ENCODE data around the gene RGMB. TPM values are rescaled to one million over a fixed set of nuclear protein-coding genes. Genes with fewer than 3 reads are reported as not detected.

Gene RGMB
- polyA plus RNA-seq, 1 donor from 2014 or later, result 58.4 TPM

- Histone ChIP-seq H3K79me2 (replicated peaks; ENCODE audit: insufficient read depth, low read length) (peaks cover 26% of the 10 kb centered on the region), H3K27me3 (ENCODE audit: insufficient read depth, low read depth, low read length) (no peaks in the 10 kb centered on the region), H3K9me3 (ENCODE audit: low read length) (no peaks in the 10 kb centered on the region)
Measured at GRCh38 chr5:98795243-98795642, 21.8 kb downstream of the RGMB start.

GRCh38 chr5:98796197-98796972, 22.9 kb downstream of the RGMB start:
- H3K36me3 ChIP-seq (ENCODE audit: insufficient read depth, low read length), result peaks cover 10% of the 10 kb centered on the region
- H3K27ac ChIP-seq (ENCODE audit: low read length), result no peak overlapping the region
- TF ChIP-seq SMC3 (conservative IDR thresholded peaks at IDR 0.05; ENCODE audit: poor library complexity) (peak; percentile 75), CTCF (IDR thresholded peaks at IDR 0.05; ENCODE audit: poor library complexity, severe bottlenecking) (peak; percentile 75), EP300 (conservative IDR thresholded peaks at IDR 0.05; ENCODE audit: poor library complexity, severe bottlenecking) (no peak), RAD21 (conservative IDR thresholded peaks at IDR 0.05) (peak; percentile 71)
- H3K4me2 ChIP-seq (ENCODE audit: low read length), result no peak overlapping the region
- H3K4me3 ChIP-seq (ENCODE audit: low read length), result no peak overlapping the region
- no peaks in the 10 kb centered on the region for H3K27me3 ChIP-seq (ENCODE audit: insufficient read depth, low read depth, low read length)
- H3K9me2 ChIP-seq (ENCODE audit: insufficient read depth, low read length), result no peaks in the 10 kb centered on the region
- no peaks in the 10 kb centered on the region for H3K9me3 ChIP-seq (ENCODE audit: low read length)
- no peaks in the 10 kb centered on the region for H4K20me1 ChIP-seq (ENCODE audit: insufficient read depth)
- H3K79me2 ChIP-seq (replicated peaks; ENCODE audit: insufficient read depth, low read length), result peaks cover 18% of the 10 kb centered on the region
- no peak overlapping the region for H2AFZ ChIP-seq (ENCODE audit: low read depth, low read length)
- H3F3A ChIP-seq (ENCODE audit: insufficient read depth, low read length, poor library complexity, severe bottlenecking), result no peaks in the 10 kb centered on the region
- no peak overlapping the region for H3K9ac ChIP-seq (ENCODE audit: low read length)

More at GRCh38 chr5:98795243-98795642, 21.8 kb downstream of the RGMB start:
- no peak overlapping the region for H3K27ac ChIP-seq (ENCODE audit: low read length)
- H3K4me3 ChIP-seq (ENCODE audit: low read length), result no peak overlapping the region
- no peak for TF ChIP-seq CTCF (IDR thresholded peaks at IDR 0.05; ENCODE audit: poor library complexity, severe bottlenecking)
- TF ChIP-seq MXI1 (conservative IDR thresholded peaks at IDR 0.05; ENCODE audit: poor library complexity, severe bottlenecking), result no peak
- TF ChIP-seq EZH2 (IDR thresholded peaks at IDR 0.05; ENCODE audit: borderline replicate concordance, insufficient read depth, low read length, poor library complexity, severe bottlenecking), result no peak
- no peak for TF ChIP-seq EP300 (conservative IDR thresholded peaks at IDR 0.05; ENCODE audit: poor library complexity, severe bottlenecking)
- TF ChIP-seq REST (IDR thresholded peaks at IDR 0.05; ENCODE audit: borderline replicate concordance), result no peak
- TF ChIP-seq SMC3 (conservative IDR thresholded peaks at IDR 0.05; ENCODE audit: poor library complexity), result no peak
- no peak for TF ChIP-seq POLR2AphosphoS5 (IDR thresholded peaks at IDR 0.05)
- TF ChIP-seq RAD21 (conservative IDR thresholded peaks at IDR 0.05), result no peak
- no peak for TF ChIP-seq TAF1 (IDR thresholded peaks at IDR 0.05; ENCODE audit: low read depth)
- no peak overlapping the region for H2AFZ ChIP-seq (ENCODE audit: low read depth, low read length)
- H3K36me3 ChIP-seq (ENCODE audit: insufficient read depth, low read length), result peaks cover 10% of the 10 kb centered on the region
- no peak overlapping the region for H3K4me2 ChIP-seq (ENCODE audit: low read length)
- H3K9me2 ChIP-seq (ENCODE audit: insufficient read depth, low read length), result no peaks in the 10 kb centered on the region
- no peaks in the 10 kb centered on the region for H3F3A ChIP-seq (ENCODE audit: insufficient read depth, low read length, poor library complexity, severe bottlenecking)
- no peaks in the 10 kb centered on the region for H4K20me1 ChIP-seq (ENCODE audit: insufficient read depth)
- H3K9ac ChIP-seq (ENCODE audit: low read length), result no peak overlapping the region
